T-cell (primary cell): ENCODE measurements around the gene XRCC3. TPM values are rescaled to one million over a fixed set of nuclear protein-coding genes. Genes with fewer than 3 reads are reported as not detected.
"Not testable (repeated sequence)": the region's sequence is repeated elsewhere in the genome, so short reads cannot be mapped to it uniquely, and the experiment has no call there.

Source experiments
- ATAC-seq, 4 experiments: fragments of 200-7000 bp in 3 of 4; fragments of 150-1000 bp in 1 of 4; cut with Tn5 transposase; replicated peaks in 1 of 4; 1 replicate in 3 of 4; 2 replicates in 1 of 4; pipeline ENCODE4 v1.10.0; 2021; ENCODE audit warnings: moderate library complexity in 3 of 4, mild to moderate bottlenecking in 2 of 4, moderate number of reproducible peaks in 1 of 4
- CTCF ChIA-PET, 2 donors: fragments of 300-600 bp; sonication (Branson Sonifier 250); formaldehyde crosslinking; loops; one replicate each; lab custom pipeline; 2022; ENCODE audit warnings: antibody characterized with exemption in 2 of 2; lab: Charles Lee
- POLR2A ChIA-PET, 2 donors: fragments of 300-600 bp; sonication (Branson Sonifier 250); formaldehyde crosslinking; loops; one replicate each; lab custom pipeline; 2022; ENCODE audit warnings: antibody characterized with exemption in 2 of 2; lab: Charles Lee
- DNase-seq, 35 experiments: peaks; one replicate each; pipeline versions ENCODE4 v3.0.0 to v3.0.0-alpha.2; 2013 to 2023
- H3K27ac ChIP-seq: one replicate; pipeline ENCODE4 v1.5.1; 2013; ENCODE audit warnings: low read length
- H3K27me3 ChIP-seq, 2 experiments: replicated peaks in 1 of 2; 1 replicate in 1 of 2; 2 replicates in 1 of 2; pipeline versions ENCODE4 v1.6.1 to v1.7.0; 2013; ENCODE audit warnings: low read length in 1 of 2, mixed read lengths in 1 of 2; ENCODE audit not compliant: control insufficient read depth in 2 of 2, insufficient read depth in 2 of 2; ENCODE audit errors: extremely low read depth in 1 of 2
- H3K36me3 ChIP-seq, 2 donors: 1 replicate in 1 of 2; 2 replicates in 1 of 2; pipeline versions ENCODE4 v1.6.1 to v1.7.0; 2013; ENCODE audit warnings: low read length in 1 of 2; ENCODE audit not compliant: control insufficient read depth in 2 of 2, insufficient read depth in 1 of 2; ENCODE audit errors: extremely low read depth in 1 of 2
- H3K4me1 ChIP-seq, 2 experiments: 1 replicate in 1 of 2; 2 replicates in 1 of 2; pipeline versions ENCODE4 v1.6.1 to v1.7.0; 2013; ENCODE audit warnings: low read length in 2 of 2, mixed read lengths in 1 of 2; ENCODE audit not compliant: insufficient read depth in 2 of 2, control insufficient read depth in 1 of 2; ENCODE audit errors: extremely low read depth in 1 of 2
- H3K4me3 ChIP-seq, 2 donors: 1 replicate in 1 of 2; 2 replicates in 1 of 2; pipeline versions ENCODE4 v1.5.1 to v1.7.0; 2013; ENCODE audit warnings: mild to moderate bottlenecking in 2 of 2, low read length in 1 of 2, moderate library complexity in 1 of 2; ENCODE audit not compliant: control insufficient read depth in 1 of 2; ENCODE audit errors: extremely low read depth in 1 of 2
- H3K9me3 ChIP-seq: 2 replicates; pipeline ENCODE4 v1.7.0; 2013
- H3K27ac Mint-ChIP-seq, 2 donors: one replicate each; pipeline ENCODE4 v1.8.0; 2020 to 2021; ENCODE audit warnings: mild to moderate bottlenecking in 2 of 2, mixed read lengths in 2 of 2
- H3K27me3 Mint-ChIP-seq, 2 donors: one replicate each; pipeline ENCODE4 v1.8.0; 2021 to 2022; ENCODE audit warnings: mixed read lengths in 2 of 2
- H3K36me3 Mint-ChIP-seq: one replicate; pipeline ENCODE4 v1.8.0; 2021; ENCODE audit warnings: mixed read lengths
- H3K4me1 Mint-ChIP-seq, 3 donors: one replicate each; pipeline ENCODE4 v1.8.0; 2020 to 2022; ENCODE audit warnings: mixed read lengths in 3 of 3, mild to moderate bottlenecking in 1 of 3
- H3K4me3 Mint-ChIP-seq, 3 donors: one replicate each; pipeline ENCODE4 v1.8.0; 2020 to 2022; ENCODE audit warnings: mild to moderate bottlenecking in 3 of 3, mixed read lengths in 3 of 3, moderate library complexity in 3 of 3
- H3K9me3 Mint-ChIP-seq, 3 donors: one replicate each; pipeline ENCODE4 v1.8.0; 2020 to 2022; ENCODE audit warnings: mixed read lengths in 3 of 3
- WGBS: methylation state at CpG from one replicate; pipeline ENCODE4 v1.1.5; 2013; ENCODE audit warnings: missing lambda C conversion rate; ENCODE audit not compliant: insufficient coverage; 5-methylcytosine and 5-hydroxymethylcytosine counted together
- total RNA-seq, 35 experiments: library from RNA in 6 of 35; stranded (reverse) in 6 of 35; fragments of 120-200 nt in 1 of 35; gene quantifications; one replicate each; pipeline versions ENCODE4 v1.2.1 to v1.2.4 and lab custom pipeline; 2013 to 2026

The XRCC3 gene
- total RNA-seq, 5 donors from 2014 or later (not counting 1 experiment from before 2014, with no cell fraction given), result 7.4 to 15.1 (median 12.9) TPM

GRCh38 chr14:103695296-103696069 is 19.8 kb downstream of the XRCC3 start:
- Mint-ChIP-seq H3K27ac (no peak overlapping the region), H3K27me3 (no peaks in the 10 kb centered on the region), H3K4me1 (peaks cover 2 to 15% (median 10%) of the 10 kb centered on the region in 3 donors), H3K9me3 (no peaks in the 10 kb centered on the region), H3K36me3 (peaks cover under 1% of the 10 kb centered on the region), H3K4me3 (no peak overlapping the region)
- Histone ChIP-seq H3K36me3 (peaks cover 14 to 59% of the 10 kb centered on the region in 2 donors), H3K4me1 (peaks cover 0 to 9% of the 10 kb centered on the region in 2 experiments), H3K27me3 (no peaks in the 10 kb centered on the region), H3K4me3 (no peak overlapping the region), H3K27ac (no peak overlapping the region), H3K9me3 (no peaks in the 10 kb centered on the region)
- ATAC-seq, result no peak
- WGBS, result 73% methylated on average over 8 of the region's 14 CpGs
- POLR2A ChIA-PET, result no interaction called here
- CTCF ChIA-PET, result no interaction called here
- DNase-seq, result no peak

- Mint-ChIP-seq H3K9me3 (no peaks in the 10 kb centered on the region), H3K27ac (no peak overlapping the region), H3K4me3 (no peak overlapping the region), H3K27me3 (no peaks in the 10 kb centered on the region), H3K4me1 (peaks cover 2 to 15% (median 10%) of the 10 kb centered on the region in 3 donors), H3K36me3 (peaks cover 5% of the 10 kb centered on the region)
- ATAC-seq (no peak), DNase-seq (no peak)
- H3K27me3 ChIP-seq, result no peaks in the 10 kb centered on the region
- no peak overlapping the region for H3K27ac ChIP-seq
- 96% methylated on average over 16 of the region's 20 CpGs for WGBS
- no peaks in the 10 kb centered on the region for H3K9me3 ChIP-seq
- H3K4me3 ChIP-seq, result no peak overlapping the region
- H3K36me3 ChIP-seq, result peaks cover 14 to 59% of the 10 kb centered on the region in 2 donors
- ChIA-PET POLR2A (interaction anchor here in 1 of 2 donors (0.5 to 0.6 kb wide), 3 partner anchors 25 to 1100 kb away, joined by 3 to 4 read pairs (median 3); no protein-coding TSS in a partner anchor), CTCF (interaction anchor here in 1 of 2 donors (0.6 kb wide), 1 partner anchor 198 kb away, joined by 4 read pairs; no protein-coding TSS in a partner anchor)
- H3K4me1 ChIP-seq, result peaks cover 0 to 9% of the 10 kb centered on the region in 2 experiments
These were observed 20.7 kb downstream of the XRCC3 start for GRCh38 chr14:103694572-103695026.

- no peak for DNase-seq
- no peak overlapping the region for H3K4me3 ChIP-seq
- H3K4me1 ChIP-seq, result peaks cover 0 to 4% of the 10 kb centered on the region in 2 experiments
- H3K27me3 Mint-ChIP-seq, result no peaks in the 10 kb centered on the region
- no peak overlapping the region for H3K27ac ChIP-seq
- no peaks in the 10 kb centered on the region for H3K27me3 ChIP-seq
- no peak for ATAC-seq
- ChIA-PET CTCF (no interaction called here), POLR2A (interaction anchor here in 1 of 2 donors (0.6 kb wide), 1 partner anchor 108 kb away, joined by 4 read pairs; no protein-coding TSS in a partner anchor)
- peaks cover 18 to 65% of the 10 kb centered on the region in 2 donors for H3K36me3 ChIP-seq
- no peaks in the 10 kb centered on the region for H3K9me3 ChIP-seq
- 95% methylated on average over 21 of the region's 22 CpGs for WGBS
- H3K9me3 Mint-ChIP-seq, result no peaks in the 10 kb centered on the region
- no peak overlapping the region for H3K27ac Mint-ChIP-seq
- H3K4me1 Mint-ChIP-seq, result peaks cover 2 to 15% (median 13%) of the 10 kb centered on the region in 3 donors
- H3K4me3 Mint-ChIP-seq, result no peak overlapping the region
- peaks cover 14% of the 10 kb centered on the region for H3K36me3 Mint-ChIP-seq
These were observed 21.7 kb downstream of the XRCC3 start for GRCh38 chr14:103693515-103693914.

GRCh38 chr14:103692871-103693270 is 22.4 kb downstream of the XRCC3 start:
- no peaks in the 10 kb centered on the region for H3K27me3 ChIP-seq
- H3K36me3 ChIP-seq, result peaks cover 16 to 71% of the 10 kb centered on the region in 2 donors
- H3K9me3 ChIP-seq, result no peaks in the 10 kb centered on the region
- no peak overlapping the region for H3K27ac Mint-ChIP-seq
- ATAC-seq (no peak), DNase-seq (no peak)
- H3K4me1 Mint-ChIP-seq, result peaks cover 2 to 15% (median 13%) of the 10 kb centered on the region in 3 donors
- H3K4me1 ChIP-seq, result no peaks in the 10 kb centered on the region
- H3K4me3 ChIP-seq, result no peak overlapping the region
- WGBS, result 95% methylated on average over 11 of the region's 12 CpGs
- no peaks in the 10 kb centered on the region for H3K27me3 Mint-ChIP-seq
- ChIA-PET CTCF (no interaction called here), POLR2A (no interaction called here)
- H3K4me3 Mint-ChIP-seq, result no peak overlapping the region
- H3K9me3 Mint-ChIP-seq, result no peaks in the 10 kb centered on the region
- H3K36me3 Mint-ChIP-seq, result peaks cover 14% of the 10 kb centered on the region
- no peak overlapping the region for H3K27ac ChIP-seq

GRCh38 chr14:103692159-103692558 is 23.1 kb downstream of the XRCC3 start:
- peaks cover 2 to 15% (median 11%) of the 10 kb centered on the region in 3 donors for H3K4me1 Mint-ChIP-seq
- H3K27me3 ChIP-seq, result no peaks in the 10 kb centered on the region
- H3K27ac Mint-ChIP-seq, result no peak overlapping the region
- POLR2A ChIA-PET, result no interaction called here
- ATAC-seq (no peak), DNase-seq (no peak)
- CTCF ChIA-PET, result no interaction called here
- no peaks in the 10 kb centered on the region for H3K9me3 ChIP-seq
- no peaks in the 10 kb centered on the region for H3K9me3 Mint-ChIP-seq
- H3K4me1 ChIP-seq, result no peaks in the 10 kb centered on the region
- H3K27me3 Mint-ChIP-seq, result no peaks in the 10 kb centered on the region
- peaks cover 16 to 71% of the 10 kb centered on the region in 2 donors for H3K36me3 ChIP-seq
- no peak overlapping the region for H3K4me3 ChIP-seq
- no peak overlapping the region for H3K27ac ChIP-seq
- H3K36me3 Mint-ChIP-seq, result peaks cover 14% of the 10 kb centered on the region
- WGBS, result 97% methylated on average over 10 of the region's 17 CpGs
- H3K4me3 Mint-ChIP-seq, result no peak overlapping the region

- ATAC-seq, H3K27me3 ChIP-seq, H3K9me3 ChIP-seq, H3K27ac Mint-ChIP-seq, H3K4me3 ChIP-seq, H3K4me3 Mint-ChIP-seq, CTCF ChIA-PET, H3K9me3 Mint-ChIP-seq, DNase-seq, H3K27me3 Mint-ChIP-seq, H3K4me1 ChIP-seq, POLR2A ChIA-PET, H3K27ac ChIP-seq: not testable (repeated sequence)
- Mint-ChIP-seq H3K36me3 (peaks cover 16% of the 10 kb centered on the region), H3K4me1 (peaks cover 2 to 14% (median 10%) of the 10 kb centered on the region in 3 donors)
- 86% methylated on average over 2 of the region's 5 CpGs for WGBS
- peaks cover 12 to 74% of the 10 kb centered on the region in 2 donors for H3K36me3 ChIP-seq
These were observed 23.6 kb downstream of the XRCC3 start for GRCh38 chr14:103691655-103692054.
